ENCODE measurements around the gene ANKRD9.

Gene ANKRD9

DNA sequence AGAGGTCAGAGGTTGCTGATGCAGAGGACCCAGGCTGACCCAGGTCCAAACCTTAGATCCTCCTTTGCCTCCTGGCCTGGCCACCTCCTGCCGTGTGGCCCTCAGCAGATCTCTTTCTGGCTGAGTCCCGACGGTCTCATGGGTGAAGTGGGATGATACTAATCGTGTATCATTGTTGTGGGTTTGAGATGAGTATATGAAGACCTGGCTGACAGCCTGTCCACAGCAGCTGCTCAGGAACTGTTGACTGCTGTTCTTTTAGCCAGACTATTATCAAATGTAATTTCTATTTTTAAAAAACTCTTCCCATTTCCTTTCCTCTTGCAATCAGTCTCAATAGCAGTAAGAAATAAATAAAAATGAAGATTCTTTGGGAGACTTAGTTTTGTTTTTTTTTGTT, 45.6 kb downstream of the ANKRD9 start:
- Histone ChIP-seq H3K27me3 (ENCODE audit: low read length) (no peaks in the 10 kb centered on the region), H3K9ac (ENCODE audit: low read length) (no peak overlapping the region), H4K20me1 (ENCODE audit: low read depth, low read length) (no peaks in the 10 kb centered on the region), H3K27ac (ENCODE audit: low read depth, low read length) (no peak overlapping the region), H3F3A (ENCODE audit: insufficient read depth) (no peaks in the 10 kb centered on the region), H3K4me2 (ENCODE audit: low read depth, low read length, poor library complexity, severe bottlenecking) (no peak overlapping the region), H3K79me2 (ENCODE audit: insufficient read depth, low read length) (no peaks in the 10 kb centered on the region), H3K9me3 (ENCODE audit: insufficient read depth, low read length) (no peaks in the 10 kb centered on the region), H3K4me3 (ENCODE audit: insufficient read depth, low read length, poor library complexity, severe bottlenecking) (no peak overlapping the region), H2AFZ (ENCODE audit: low read depth, low read length, severe bottlenecking) (no peak overlapping the region), H3K9me2 (replicated peaks; ENCODE audit: insufficient read depth, low read length) (no peaks in the 10 kb centered on the region), H3K36me3 (ENCODE audit: low read length) (no peaks in the 10 kb centered on the region)
- no peak for TF ChIP-seq EZH2phosphoT487 (conservative IDR thresholded peaks at IDR 0.05; ENCODE audit: low read length)
- TF ChIP-seq, protein P1, sequence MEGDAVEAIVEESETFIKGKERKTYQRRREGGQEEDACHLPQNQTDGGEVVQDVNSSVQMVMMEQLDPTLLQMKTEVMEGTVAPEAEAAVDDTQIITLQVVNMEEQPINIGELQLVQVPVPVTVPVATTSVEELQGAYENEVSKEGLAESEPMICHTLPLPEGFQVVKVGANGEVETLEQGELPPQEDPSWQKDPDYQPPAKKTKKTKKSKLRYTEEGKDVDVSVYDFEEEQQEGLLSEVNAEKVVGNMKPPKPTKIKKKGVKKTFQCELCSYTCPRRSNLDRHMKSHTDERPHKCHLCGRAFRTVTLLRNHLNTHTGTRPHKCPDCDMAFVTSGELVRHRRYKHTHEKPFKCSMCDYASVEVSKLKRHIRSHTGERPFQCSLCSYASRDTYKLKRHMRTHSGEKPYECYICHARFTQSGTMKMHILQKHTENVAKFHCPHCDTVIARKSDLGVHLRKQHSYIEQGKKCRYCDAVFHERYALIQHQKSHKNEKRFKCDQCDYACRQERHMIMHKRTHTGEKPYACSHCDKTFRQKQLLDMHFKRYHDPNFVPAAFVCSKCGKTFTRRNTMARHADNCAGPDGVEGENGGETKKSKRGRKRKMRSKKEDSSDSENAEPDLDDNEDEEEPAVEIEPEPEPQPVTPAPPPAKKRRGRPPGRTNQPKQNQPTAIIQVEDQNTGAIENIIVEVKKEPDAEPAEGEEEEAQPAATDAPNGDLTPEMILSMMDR (IDR thresholded peaks at IDR 0.05; ENCODE audit: insufficient read depth, low read length, poor library complexity, severe bottlenecking), result no peak

DNA sequence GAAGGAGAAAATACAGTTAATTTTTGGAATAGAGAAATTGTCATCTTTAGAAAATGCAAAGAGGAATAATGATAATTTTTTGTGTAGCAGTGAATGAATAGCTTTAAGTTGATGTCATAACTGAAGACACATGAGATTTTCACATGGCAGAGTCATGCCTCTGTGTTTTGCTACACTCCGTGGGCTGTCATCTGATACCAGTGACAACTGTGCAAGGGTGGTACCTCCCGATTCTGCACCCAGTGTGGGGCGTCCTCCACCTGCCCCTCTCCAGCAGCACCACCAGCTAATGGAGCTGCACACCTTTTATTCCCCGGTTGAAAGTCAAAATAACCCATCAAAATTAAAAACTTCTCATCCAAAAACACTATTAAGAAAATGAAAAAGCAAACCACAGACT, 47.2 kb downstream of the ANKRD9 start:
- H3K9ac ChIP-seq (ENCODE audit: low read length), result no peak overlapping the region
- TF ChIP-seq, protein P1 (IDR thresholded peaks at IDR 0.05; ENCODE audit: insufficient read depth, low read length, poor library complexity, severe bottlenecking), result no peak
- no peak for TF ChIP-seq EZH2phosphoT487 (conservative IDR thresholded peaks at IDR 0.05; ENCODE audit: low read length)
- H3F3A ChIP-seq (ENCODE audit: insufficient read depth), result no peaks in the 10 kb centered on the region
- no peaks in the 10 kb centered on the region for H3K36me3 ChIP-seq (ENCODE audit: low read length)
- H3K27ac ChIP-seq (ENCODE audit: low read depth, low read length), result no peak overlapping the region
- H3K4me3 ChIP-seq (ENCODE audit: insufficient read depth, low read length, poor library complexity, severe bottlenecking), result no peak overlapping the region
- H3K79me2 ChIP-seq (ENCODE audit: insufficient read depth, low read length), result no peaks in the 10 kb centered on the region
- H3K9me3 ChIP-seq (ENCODE audit: insufficient read depth, low read length), result no peaks in the 10 kb centered on the region
- H3K9me2 ChIP-seq (replicated peaks; ENCODE audit: insufficient read depth, low read length), result no peaks in the 10 kb centered on the region
- no peaks in the 10 kb centered on the region for H3K27me3 ChIP-seq (ENCODE audit: low read length)
- H3K4me2 ChIP-seq (ENCODE audit: low read depth, low read length, poor library complexity, severe bottlenecking), result no peak overlapping the region
- H2AFZ ChIP-seq (ENCODE audit: low read depth, low read length, severe bottlenecking), result no peak overlapping the region
- H4K20me1 ChIP-seq (ENCODE audit: low read depth, low read length), result no peaks in the 10 kb centered on the region

DNA sequence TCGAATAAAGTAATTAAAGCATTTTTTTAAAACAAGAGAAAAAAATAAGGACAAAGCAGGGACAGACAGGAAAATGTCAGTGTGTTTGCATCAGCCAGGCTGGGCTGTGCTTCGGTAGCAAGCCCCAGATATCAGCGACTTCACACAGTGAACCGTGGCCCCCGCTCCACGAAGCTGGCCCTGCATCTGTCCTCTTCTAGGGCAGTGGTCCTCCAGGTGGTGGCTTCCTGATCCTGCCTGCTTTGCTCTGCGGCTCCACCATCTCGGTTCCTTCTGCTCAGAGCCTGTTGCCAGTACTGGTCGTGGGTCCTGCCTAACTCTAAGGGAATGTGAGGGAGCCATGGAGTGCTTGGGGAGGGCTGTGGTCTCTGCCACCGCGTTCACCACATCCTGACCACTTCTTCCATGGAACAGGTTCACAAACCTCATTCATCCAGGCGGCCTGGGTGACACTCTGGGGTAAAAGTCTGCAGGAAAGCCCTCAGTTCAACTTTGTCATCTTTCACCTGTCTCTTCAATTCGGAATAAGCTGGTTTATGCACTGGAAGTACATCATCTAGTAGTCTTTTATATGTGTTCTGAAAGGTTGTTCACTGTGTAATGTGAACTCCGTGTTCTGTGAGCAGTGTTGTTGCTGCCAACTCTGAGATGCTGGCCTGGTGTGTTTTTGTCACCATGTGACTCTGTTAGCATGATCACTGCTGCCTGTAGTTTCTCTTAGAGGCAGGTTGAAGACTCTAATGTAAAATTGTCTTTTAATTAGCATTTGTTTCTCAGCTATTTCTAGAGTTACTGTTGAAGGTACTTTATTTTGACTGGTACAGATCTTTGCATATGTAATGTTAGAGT, 47.9 kb downstream of the ANKRD9 start:
- no peak overlapping the region for H2AFZ ChIP-seq (ENCODE audit: low read depth, low read length, severe bottlenecking)
- H3K27ac ChIP-seq (ENCODE audit: low read depth, low read length), result no peak overlapping the region
- no peaks in the 10 kb centered on the region for H3K9me3 ChIP-seq (ENCODE audit: insufficient read depth, low read length)
- no peak overlapping the region for H3K4me2 ChIP-seq (ENCODE audit: low read depth, low read length, poor library complexity, severe bottlenecking)
- no peak overlapping the region for H3K9ac ChIP-seq (ENCODE audit: low read length)
- H3K27me3 ChIP-seq (ENCODE audit: low read length), result no peaks in the 10 kb centered on the region
- no peaks in the 10 kb centered on the region for H3K36me3 ChIP-seq (ENCODE audit: low read length)
- no peaks in the 10 kb centered on the region for H3F3A ChIP-seq (ENCODE audit: insufficient read depth)
- H4K20me1 ChIP-seq (ENCODE audit: low read depth, low read length), result no peaks in the 10 kb centered on the region
- H3K79me2 ChIP-seq (ENCODE audit: insufficient read depth, low read length), result no peaks in the 10 kb centered on the region
- no peaks in the 10 kb centered on the region for H3K9me2 ChIP-seq (replicated peaks; ENCODE audit: insufficient read depth, low read length)
- no peak overlapping the region for H3K4me3 ChIP-seq (ENCODE audit: insufficient read depth, low read length, poor library complexity, severe bottlenecking)
- no peak for TF ChIP-seq EZH2phosphoT487 (conservative IDR thresholded peaks at IDR 0.05; ENCODE audit: low read length)
- TF ChIP-seq, protein P1 (IDR thresholded peaks at IDR 0.05; ENCODE audit: insufficient read depth, low read length, poor library complexity, severe bottlenecking), result no peak

Measured in SU-DHL-6 (cell line).